Stimulated activated CD4-positive, alpha-beta T cell treated with anti-CD3 and anti-CD28 coated beads, Interleukin-2, amount 100 ng/mL, for 24 hours (primary cell): Measurements from ENCODE around the gene STAT1.

Experiments
- DNase-seq, 2 donors: peaks; one replicate each; pipeline ENCODE4 v3.0.0-alpha.2; 2020

STAT1 gene

DNA sequence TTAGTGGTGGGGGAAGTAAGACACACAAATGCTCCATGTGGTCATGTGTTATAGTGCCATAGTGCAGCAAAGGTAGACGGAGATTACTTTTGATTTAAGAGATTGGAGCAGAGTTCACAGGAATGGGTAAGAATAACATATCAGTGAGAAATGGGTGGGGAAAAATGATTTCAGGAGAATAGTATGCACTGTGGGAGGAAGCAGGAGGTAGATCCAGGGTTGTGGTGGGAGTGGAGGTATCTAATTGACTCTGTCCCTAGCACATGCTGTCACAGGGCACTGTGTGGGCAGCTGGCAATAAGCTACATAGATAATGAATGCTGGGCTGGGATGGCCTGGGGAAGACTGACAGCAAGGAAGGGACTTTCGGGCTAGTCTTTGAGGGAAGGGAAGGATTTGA, 65.3 kb downstream of the STAT1 start:
- no peak for DNase-seq

DNA sequence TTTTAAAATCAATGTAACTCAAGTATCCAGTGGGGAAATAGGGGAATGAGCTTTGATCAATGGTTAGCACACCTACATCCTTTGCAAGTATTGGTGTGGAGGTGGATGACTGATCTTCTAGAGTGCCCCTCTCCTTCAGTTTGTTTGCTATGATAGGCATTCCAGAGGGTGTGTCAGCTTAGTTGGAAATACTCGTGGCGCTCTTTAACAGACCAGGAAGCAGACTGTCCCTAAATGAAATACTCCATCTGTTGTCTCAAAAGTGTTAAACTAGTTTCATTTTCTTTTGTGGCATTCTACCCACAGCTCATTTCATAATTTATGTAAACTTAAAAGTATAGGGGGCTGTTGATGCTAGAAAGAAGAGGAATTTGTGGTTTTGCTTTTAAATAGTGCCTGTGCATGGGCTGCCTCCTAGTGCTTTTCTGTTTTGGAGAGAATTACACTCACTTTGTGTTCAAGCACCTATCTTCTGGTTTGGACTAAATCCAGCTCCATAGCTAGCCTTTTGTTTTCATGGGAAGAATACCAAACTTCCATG, 66.2 kb downstream of the STAT1 start:
- no peak for DNase-seq

DNA sequence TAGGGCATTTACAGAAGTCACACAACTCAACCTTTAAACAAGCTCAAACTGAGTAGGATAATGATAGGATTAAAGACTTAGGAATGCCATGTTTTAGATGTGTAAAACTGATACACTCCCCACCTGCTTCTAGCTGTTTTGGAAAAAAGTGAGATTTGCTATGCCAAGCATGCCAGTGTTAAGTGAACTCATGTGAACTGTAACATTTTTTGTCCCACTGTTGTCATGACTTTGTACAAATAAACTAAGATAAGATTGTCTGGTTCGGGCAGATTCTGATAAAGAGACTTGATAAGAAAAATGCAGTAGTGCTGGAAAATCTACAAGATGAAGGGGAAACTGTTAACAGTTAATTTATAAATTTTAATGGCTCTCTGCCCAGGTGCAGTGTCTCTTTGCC, 66.8 kb downstream of the STAT1 start:
- DNase-seq: no peak

DNA sequence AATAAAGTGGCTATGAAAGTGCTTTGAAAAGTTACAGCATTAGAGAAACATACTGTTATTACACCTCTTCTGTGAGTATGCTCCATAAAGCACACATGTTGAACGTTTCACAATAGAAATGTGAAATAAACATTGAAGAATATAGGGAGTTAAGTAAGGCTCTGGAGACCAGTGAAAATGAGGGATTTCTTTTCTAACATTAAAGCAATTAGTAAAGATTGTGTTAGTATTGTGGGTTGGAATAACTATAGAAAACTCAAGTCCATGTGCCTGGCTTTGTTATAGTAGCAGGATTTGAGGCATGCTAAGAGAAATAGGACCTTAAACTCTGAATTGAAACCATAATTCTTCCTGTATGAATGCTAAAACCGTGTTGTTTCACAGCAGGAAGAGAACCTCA, 70.3 kb downstream of the STAT1 start:
- DNase-seq: no peak

DNA sequence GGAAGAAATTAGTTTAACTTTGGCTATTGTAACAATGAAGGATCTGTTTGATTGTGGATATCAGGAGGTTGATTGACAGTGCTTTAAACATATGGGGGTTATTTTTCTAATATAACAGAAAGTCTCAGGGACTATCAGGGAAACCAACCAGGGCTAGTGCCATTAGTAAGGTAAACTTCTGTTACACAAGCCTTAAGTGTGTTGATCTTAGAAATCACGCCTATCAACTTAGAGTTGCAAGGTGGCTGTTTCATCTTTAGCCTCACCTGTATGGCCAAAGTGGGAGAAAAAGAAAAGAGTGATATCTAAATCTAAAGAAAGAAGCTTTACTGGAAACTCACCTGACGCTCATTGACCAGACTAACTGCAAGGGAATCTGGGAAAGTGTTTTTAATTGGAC, 71.3 kb downstream of the STAT1 start:
- no peak for DNase-seq

DNA sequence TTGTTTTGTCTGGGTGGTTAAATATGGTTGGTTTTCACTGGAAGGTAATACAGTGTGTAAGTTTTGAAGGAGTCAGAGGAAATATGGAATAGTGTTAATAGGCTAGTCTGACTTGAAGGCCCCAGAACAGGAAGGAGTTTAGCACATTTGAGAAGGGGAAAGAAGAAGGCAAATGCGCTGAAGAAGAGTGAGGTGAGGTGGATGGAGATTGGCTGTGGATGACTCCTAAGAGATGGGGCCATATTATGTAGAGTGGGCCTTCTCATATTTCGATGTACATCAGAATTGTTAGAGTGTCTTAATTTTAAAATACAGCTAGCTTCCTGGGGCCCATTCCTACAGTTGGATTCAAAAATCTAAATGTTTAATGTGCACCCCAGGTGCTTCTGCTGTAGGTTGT, 72.4 kb downstream of the STAT1 start:
- DNase-seq: no peak

DNA sequence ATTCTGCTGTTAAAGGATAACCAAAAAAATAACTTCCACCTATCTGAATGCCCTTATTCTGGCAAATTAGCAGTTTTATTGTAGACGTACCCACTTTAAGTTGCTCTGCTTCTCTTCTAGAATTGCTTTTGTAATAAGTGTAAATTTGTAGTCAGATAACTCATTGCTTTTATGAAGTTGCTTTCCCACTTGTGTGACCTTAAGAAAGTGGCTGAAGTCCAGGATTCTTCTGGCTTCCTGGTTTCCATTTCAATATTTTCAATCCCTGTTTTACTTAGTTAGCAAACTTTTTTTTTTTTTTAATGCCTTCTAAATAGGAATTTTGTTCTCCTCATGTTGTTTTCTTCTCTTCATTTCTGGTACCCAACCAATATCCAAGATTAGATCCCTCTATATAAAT, 73.5 kb downstream of the STAT1 start:
- no peak for DNase-seq

DNA sequence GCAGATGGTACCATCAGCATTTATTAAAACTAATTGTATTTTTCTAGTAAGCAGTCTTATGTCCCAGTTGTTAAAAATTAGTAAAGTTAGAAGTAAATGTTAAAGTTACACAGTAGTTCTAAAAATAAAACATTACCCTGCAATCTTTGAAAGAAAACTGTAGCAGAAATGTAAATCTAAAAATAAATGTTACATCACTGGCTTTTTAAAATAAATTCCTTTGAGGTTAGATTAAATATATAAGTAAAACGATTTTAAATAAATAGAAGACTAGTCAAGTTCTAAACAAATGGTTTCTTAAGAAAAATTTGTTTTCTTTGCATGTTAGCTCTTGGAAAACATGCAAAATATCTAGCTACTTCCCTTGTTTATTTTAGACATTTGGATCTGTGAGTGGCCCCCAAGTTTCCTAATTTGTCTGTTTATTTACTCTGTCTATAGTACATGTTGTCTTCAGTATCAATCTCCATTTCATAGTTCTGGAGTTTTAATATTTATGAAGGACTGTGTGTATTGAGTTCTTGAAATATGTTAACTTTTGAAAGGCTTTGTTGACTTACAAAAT, 75.1 kb downstream of the STAT1 start:
- DNase-seq: no peak

DNA sequence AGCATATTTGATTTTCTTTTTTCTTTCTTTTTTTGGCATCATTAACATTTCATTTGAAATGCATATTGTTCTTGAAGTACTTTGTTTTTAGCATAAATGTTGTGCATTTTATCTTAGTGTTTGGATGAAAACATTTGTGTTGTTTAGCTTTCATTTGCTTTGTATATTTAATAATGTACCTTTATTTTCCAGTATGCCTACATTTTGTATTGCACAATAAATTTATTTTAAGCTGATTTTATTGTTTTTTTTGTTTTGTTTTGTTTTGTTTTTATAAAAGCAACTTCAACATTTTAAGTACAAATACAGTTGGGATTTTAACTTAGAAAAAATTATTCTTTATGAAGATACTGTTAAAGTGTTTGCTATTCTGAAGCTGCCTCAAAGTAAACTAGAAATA, 78.9 kb downstream of the STAT1 start:
- no peak for DNase-seq

DNA sequence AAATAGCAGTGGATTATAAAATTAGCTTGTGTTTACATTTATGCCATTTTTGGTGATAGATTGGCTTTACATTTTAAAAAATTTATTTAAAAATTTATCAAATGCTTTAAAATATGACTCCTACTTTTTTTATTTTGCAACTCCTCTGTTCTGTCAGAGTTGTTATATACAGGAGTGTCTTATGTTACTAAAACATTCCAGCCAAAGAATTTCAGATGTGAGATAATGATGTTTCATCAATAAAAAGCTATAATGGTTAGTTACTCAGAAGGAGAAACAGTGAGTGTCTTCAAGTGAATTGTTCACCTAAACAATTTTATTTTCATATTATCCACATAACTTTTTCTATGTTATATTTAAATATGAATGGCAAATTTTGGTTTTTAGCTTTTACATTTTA, 80.6 kb downstream of the STAT1 start:
- no peak for DNase-seq

DNA sequence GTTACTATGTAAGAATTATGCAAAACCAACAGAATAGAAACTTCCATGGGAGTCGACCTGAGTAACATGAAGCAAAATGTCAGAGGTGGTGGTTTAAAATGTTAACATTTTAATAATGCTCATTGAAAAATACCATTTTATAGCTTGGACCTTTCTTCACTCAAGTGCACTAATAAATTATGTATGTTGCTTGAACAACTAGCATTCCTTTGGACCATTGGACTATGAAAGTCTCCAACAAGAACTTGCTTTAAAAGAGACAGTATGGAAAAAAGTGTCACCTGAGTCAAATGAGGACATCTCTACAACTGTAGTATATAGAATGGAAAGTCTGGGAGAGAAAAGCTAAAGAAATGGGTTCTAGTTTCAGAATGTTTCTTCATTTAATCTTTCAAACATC, 81.5 kb downstream of the STAT1 start:
- no peak for DNase-seq

DNA sequence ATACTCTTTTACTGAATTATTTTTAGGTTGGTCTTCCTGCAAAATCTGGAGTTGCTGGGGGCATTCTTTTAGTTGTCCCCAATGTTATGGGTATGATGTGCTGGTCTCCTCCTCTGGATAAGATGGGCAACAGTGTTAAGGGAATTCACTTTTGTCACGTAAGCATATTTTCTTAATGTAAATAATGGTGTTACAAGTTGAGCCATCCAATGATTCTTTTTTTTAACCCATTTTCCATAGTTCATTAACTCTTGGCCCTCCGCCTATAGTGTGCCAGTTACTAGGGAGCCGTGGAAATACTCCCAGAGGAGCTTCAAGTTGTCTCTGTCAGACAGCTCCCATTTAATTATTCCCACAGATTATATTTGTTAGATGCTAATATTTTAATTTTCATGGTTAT, 83.6 kb downstream of the STAT1 start:
- DNase-seq: no peak

DNA sequence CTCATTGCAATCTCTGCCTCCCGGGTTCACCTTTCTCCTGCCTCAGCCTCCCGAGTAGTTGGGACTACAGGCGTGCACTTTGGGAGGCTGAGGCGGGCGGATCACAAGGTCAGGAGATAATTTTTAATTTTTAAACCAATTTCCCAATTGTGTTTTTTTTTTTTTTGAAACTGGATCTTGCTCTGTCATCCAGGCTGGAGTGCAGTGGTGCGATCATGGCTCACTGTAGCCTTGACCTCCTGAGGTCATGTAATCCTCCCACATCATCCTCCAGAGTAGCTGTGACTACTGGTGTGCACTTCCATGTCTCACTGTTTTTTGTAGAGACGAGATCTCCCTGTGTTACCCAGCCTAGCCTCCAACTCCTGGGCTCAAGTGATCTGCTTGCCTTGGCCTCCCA, 84.1 kb downstream of the STAT1 start:
- DNase-seq: no peak

DNA sequence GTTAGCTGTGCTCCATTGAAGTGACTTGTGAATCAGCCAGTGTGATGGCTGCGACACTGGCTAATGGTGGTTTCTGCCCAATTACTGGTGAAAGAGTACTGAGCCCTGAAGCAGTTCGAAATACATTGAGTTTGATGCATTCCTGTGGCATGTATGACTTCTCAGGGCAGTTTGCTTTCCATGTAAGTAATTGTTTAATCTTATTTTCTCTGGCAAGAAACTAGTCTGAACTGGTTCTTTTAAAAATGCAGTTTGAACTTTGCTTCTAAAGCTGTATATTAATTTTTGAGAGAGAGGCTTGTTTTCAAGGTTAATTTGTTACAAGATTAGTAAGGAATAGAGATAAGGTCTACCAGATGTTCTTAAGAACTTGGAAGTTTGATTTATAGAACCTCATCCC, 86.7 kb downstream of the STAT1 start:
- DNase-seq: no peak

DNA sequence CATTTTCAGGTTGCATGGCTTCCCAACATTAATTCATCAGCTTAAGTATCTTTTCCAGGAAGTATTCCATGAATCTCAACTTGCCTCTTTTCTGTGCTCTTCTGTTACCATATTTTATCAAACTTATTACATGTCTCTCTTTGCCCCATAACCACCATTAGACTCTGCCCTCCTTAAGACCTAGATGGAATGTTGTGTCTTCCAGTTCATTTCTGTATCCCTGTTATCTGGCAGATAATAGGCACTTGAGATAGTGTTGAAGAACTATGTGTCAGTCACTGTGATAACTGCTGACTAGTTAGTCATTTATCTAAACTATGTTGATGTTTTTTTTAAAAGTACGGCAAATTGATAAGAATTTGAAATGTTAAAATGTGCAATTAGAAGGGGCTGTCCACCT, 91.6 kb downstream of the STAT1 start:
- DNase-seq: no peak

DNA sequence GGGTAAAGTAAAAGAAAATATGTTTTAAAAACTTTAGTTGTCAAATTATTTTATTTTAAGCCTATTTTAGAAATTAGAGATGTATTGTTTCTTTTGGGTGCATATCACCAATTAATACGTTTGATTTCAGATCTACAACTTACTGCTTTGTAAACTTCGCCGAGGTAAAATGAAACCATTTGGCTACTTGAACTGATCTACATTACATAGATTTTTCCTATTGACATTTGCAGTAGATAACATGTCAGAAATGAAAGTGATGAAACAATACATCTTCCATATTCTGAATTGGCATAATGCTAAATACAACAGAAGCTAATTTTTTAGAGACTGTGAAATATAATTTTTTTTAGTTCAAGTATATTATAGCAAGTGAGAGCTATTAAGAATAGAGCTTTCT, 93.9 kb downstream of the STAT1 start:
- DNase-seq: no peak
